Neural cell (in vitro differentiated cells): ENCODE measurements around the gene TEX9. TPM values are rescaled to one million over a fixed set of nuclear protein-coding genes. Genes with fewer than 3 reads are reported as not detected.

ENCODE experiments used
- H2AFZ ChIP-seq: fragments of 200-600, 300-800 bp; sonication (generic), shearing (Covaris generic); 2 replicates; pipeline ENCODE4 v1.6.0; 2014; ENCODE audit warnings: low read depth, mild to moderate bottlenecking, antibody characterized with exemption, low read length, moderate library complexity
- H3F3A ChIP-seq: fragments of 200-600 bp; shearing (Covaris generic); 2 replicates; pipeline ENCODE4 v1.6.1; 2016; ENCODE audit warnings: mild to moderate bottlenecking, moderate library complexity, mixed read lengths, antibody characterized with exemption, low read length; ENCODE audit not compliant: insufficient read depth, poor library complexity, severe bottlenecking
- H3K27ac ChIP-seq: fragments of 200-600, 300-800 bp; sonication (generic), shearing (Covaris generic); 2 replicates; pipeline ENCODE4 v1.5.1; 2014; ENCODE audit warnings: mild to moderate bottlenecking, low read length, moderate library complexity
- H3K27me3 ChIP-seq: fragments of 300-800, 200-600 bp; sonication (generic), shearing (Covaris generic); 2 replicates; pipeline ENCODE4 v1.6.0; 2014; ENCODE audit warnings: mild to moderate bottlenecking, low read depth, low read length, moderate library complexity; ENCODE audit not compliant: insufficient read depth
- H3K36me3 ChIP-seq: fragments of 300-800, 200-600 bp; sonication (generic), shearing (Covaris generic); 2 replicates; pipeline ENCODE4 v1.5.1; 2014; ENCODE audit warnings: mild to moderate bottlenecking, antibody characterized with exemption, low read length, moderate library complexity; ENCODE audit not compliant: insufficient read depth
- H3K4me2 ChIP-seq: fragments of 300-800, 200-600 bp; sonication (generic), shearing (Covaris generic); 2 replicates; pipeline ENCODE4 v1.6.0; 2014; ENCODE audit warnings: mild to moderate bottlenecking, low read length
- H3K4me3 ChIP-seq: fragments of 300-800, 200-600 bp; sonication (generic), shearing (Covaris generic); 2 replicates; pipeline ENCODE4 v1.5.1; 2014; ENCODE audit warnings: mild to moderate bottlenecking, low read length, moderate library complexity
- H3K79me2 ChIP-seq: fragments of 200-600 bp; shearing (Covaris generic); replicated peaks from 2 replicates; pipeline ENCODE4 v1.6.0; 2014; ENCODE audit warnings: mild to moderate bottlenecking, low read length, moderate library complexity; ENCODE audit not compliant: insufficient read depth
- H3K9ac ChIP-seq: fragments of 300-800, 200-600 bp; sonication (generic), shearing (Covaris generic); 2 replicates; pipeline ENCODE4 v1.6.1; 2016; ENCODE audit warnings: mild to moderate bottlenecking, low read length, mixed read lengths
- H3K9me2 ChIP-seq: fragments of 200-600 bp; shearing (Covaris generic); 2 replicates; pipeline ENCODE4 v1.6.1; 2016; ENCODE audit warnings: mild to moderate bottlenecking, low read length, mixed read lengths; ENCODE audit not compliant: insufficient read depth
- H3K9me3 ChIP-seq: fragments of 200-600, 300-800 bp; sonication (generic), shearing (Covaris generic); 2 replicates; pipeline ENCODE4 v1.6.1; 2016; ENCODE audit warnings: mild to moderate bottlenecking, mixed run types, low read length, moderate library complexity, mixed read lengths
- H4K20me1 ChIP-seq: fragments of 200-600 bp; shearing (Covaris generic); 2 replicates; pipeline ENCODE4 v1.6.1; 2016; ENCODE audit warnings: mild to moderate bottlenecking, mixed run types; ENCODE audit not compliant: insufficient read depth
- CTCF ChIP-seq: fragments of 450-650 bp; IDR thresholded peaks from 2 replicates; pipeline ENCODE4 v1.5.1; 2014; ENCODE audit warnings: antibody characterized with exemption, mild to moderate bottlenecking, moderate library complexity; ENCODE audit not compliant: poor library complexity, severe bottlenecking
- EP300 ChIP-seq: fragments of 450-650 bp; conservative IDR thresholded peaks from 2 replicates; pipeline ENCODE4 v1.6.1; 2014; ENCODE audit warnings: antibody characterized with exemption, mild to moderate bottlenecking, moderate library complexity; ENCODE audit not compliant: poor library complexity, severe bottlenecking
- EZH2 ChIP-seq: fragments of 200-600, 300-800 bp; shearing (Covaris generic), sonication (generic); IDR thresholded peaks from 2 replicates; pipeline ENCODE4 v1.6.1; 2014; ENCODE audit warnings: antibody characterized with exemption, low read length, borderline replicate concordance, mild to moderate bottlenecking; ENCODE audit not compliant: insufficient read depth, poor library complexity, severe bottlenecking
- MXI1 ChIP-seq: fragments of 450-650 bp; conservative IDR thresholded peaks from 2 replicates; pipeline ENCODE4 v1.6.1; 2014; ENCODE audit warnings: antibody characterized with exemption, mild to moderate bottlenecking; ENCODE audit not compliant: poor library complexity, severe bottlenecking
- POLR2AphosphoS5 ChIP-seq: IDR thresholded peaks from 2 replicates; pipeline ENCODE4 v1.6.1; 2012
- RAD21 ChIP-seq: fragments of 450-650 bp; conservative IDR thresholded peaks from 2 replicates; pipeline ENCODE4 v1.6.1; 2014; ENCODE audit warnings: antibody characterized with exemption, mild to moderate bottlenecking, moderate library complexity
- REST ChIP-seq: IDR thresholded peaks from 2 replicates; pipeline ENCODE4 v1.6.1; 2012; ENCODE audit warnings: borderline replicate concordance
- SMC3 ChIP-seq: fragments of 450-650 bp; conservative IDR thresholded peaks from 2 replicates; pipeline ENCODE4 v1.6.1; 2014; ENCODE audit warnings: antibody characterized with exemption, mild to moderate bottlenecking, moderate library complexity; ENCODE audit not compliant: poor library complexity
- TAF1 ChIP-seq: IDR thresholded peaks from 2 replicates; pipeline ENCODE4 v1.6.1; 2012; ENCODE audit warnings: low read depth
- polyA plus RNA-seq: library from polyadenylated mRNA; depleted of rRNA; stranded (reverse); fragments of >200 nt; gene quantifications from 2 replicates; pipeline ENCODE4 v1.2.3, GENCODE V29; 2014

Gene TEX9
- polyA plus RNA-seq, 1 donor from 2014 or later, result 23.6 TPM

GRCh38 chr15:56464893-56465520, 99.8 kb downstream of the TEX9 start, which contains the start of gene MNS1:
Gene MNS1 (minus strand): TSS chr15:56465137. CDS start chr15:56464972, 165 bp downstream.
- Histone ChIP-seq H3K9me3 (no peaks in the 10 kb centered on the region), H3K27ac (no peak within 1 kb of the TSS), H3F3A (no peaks in the 10 kb centered on the region), H3K79me2 (no peaks in the 10 kb centered on the region), H3K4me3 (peak within 1 kb of the TSS; percentile 64), H2AFZ (no peak within 1 kb of the TSS), H3K4me2 (no peak within 1 kb of the TSS), H4K20me1 (no peaks in the 10 kb centered on the region), H3K9ac (no peak within 1 kb of the TSS), H3K36me3 (no peaks in the 10 kb centered on the region), H3K27me3 (no peaks in the 10 kb centered on the region), H3K9me2 (no peaks in the 10 kb centered on the region)
- TF ChIP-seq EP300, result peak; percentile 14
- TF ChIP-seq MXI1, result peak; percentile 93
- TF ChIP-seq REST, result no peak

- Histone ChIP-seq H3K9me2 (no peaks in the 10 kb centered on the region), H3K4me3 (no peak overlapping the region), H3F3A (no peaks in the 10 kb centered on the region), H3K36me3 (no peaks in the 10 kb centered on the region), H3K9me3 (no peaks in the 10 kb centered on the region), H2AFZ (no peak overlapping the region), H4K20me1 (no peaks in the 10 kb centered on the region), H3K4me2 (no peak overlapping the region), H3K9ac (no peak overlapping the region), H3K27ac (no peak overlapping the region), H3K27me3 (no peaks in the 10 kb centered on the region), H3K79me2 (no peaks in the 10 kb centered on the region)
- no peak for TF ChIP-seq REST
- no peak for TF ChIP-seq POLR2AphosphoS5
- TF ChIP-seq EZH2, result no peak
- no peak for TF ChIP-seq MXI1
- TF ChIP-seq EP300, result no peak
- no peak for TF ChIP-seq RAD21
- TF ChIP-seq SMC3, result no peak
- no peak for TF ChIP-seq TAF1
- no peak for TF ChIP-seq CTCF
Measured at GRCh38 chr15:56467616-56468015, 102.4 kb downstream of the TEX9 start.
